GM18873 (cell line): ENCODE measurements around the gene STT3A.

ENCODE experiments used
- ATAC-seq: cut with Tn5 transposase; IDR thresholded peaks from one replicate; pipeline ENCODE4 v1.9.1; 2021; ENCODE audit warnings: mild to moderate bottlenecking, moderate library complexity, moderate number of reproducible peaks; ENCODE audit not compliant: unreplicated experiment, low FRiP score

The STT3A gene

DNA sequence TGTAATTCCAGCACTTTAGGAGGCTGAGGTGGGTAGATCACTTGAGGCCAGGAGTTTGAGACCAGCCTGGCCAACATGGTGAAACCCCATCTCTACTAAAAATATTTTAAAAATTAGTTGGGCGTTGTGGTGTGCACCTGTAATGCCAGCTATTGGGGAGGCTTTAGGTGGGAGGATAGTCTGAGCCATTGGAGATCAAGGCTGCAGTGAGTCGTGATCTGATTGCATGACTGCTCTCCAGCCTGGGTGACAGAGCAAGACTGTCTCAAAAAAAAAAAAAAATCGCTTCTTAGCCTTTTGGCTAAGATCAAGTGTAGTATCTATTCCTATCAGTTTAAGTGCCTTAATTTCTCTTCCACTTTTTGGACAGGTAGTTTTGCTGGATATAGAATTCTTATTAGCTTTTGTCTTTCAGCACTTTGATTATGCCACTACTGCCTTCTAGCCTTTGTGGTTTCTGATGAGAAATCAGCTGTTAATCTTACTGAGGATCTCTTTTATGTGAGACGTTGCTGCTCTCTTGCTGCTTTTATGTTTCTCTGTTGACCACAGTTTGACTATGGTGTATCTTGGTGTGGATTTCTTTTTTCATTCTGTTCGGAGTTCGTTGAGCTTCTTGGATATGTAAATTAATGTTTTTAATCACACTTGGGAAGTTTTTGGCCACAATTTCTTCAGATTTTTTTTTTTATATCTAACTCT, 57.0 kb downstream of the STT3A start:
- no peak for ATAC-seq

DNA sequence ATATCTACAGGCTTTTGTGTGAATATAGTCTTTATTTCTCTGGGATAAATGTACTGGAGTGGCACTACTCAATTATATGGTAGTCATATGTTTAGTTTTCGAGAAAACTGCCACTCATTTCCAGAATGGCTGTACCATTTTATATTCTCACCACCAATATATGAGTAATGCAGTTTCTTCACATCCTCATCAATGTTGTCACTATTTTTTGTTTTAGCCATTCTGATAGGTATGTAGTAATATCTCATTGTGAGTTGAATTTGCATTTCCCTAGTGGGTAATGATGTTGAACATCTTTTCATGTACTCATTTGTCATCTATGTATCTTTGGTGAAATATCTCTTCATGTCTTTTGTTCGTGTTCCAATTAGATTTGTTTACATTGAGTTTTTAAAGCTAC, 70.0 kb downstream of the STT3A start:
- no peak for ATAC-seq

DNA sequence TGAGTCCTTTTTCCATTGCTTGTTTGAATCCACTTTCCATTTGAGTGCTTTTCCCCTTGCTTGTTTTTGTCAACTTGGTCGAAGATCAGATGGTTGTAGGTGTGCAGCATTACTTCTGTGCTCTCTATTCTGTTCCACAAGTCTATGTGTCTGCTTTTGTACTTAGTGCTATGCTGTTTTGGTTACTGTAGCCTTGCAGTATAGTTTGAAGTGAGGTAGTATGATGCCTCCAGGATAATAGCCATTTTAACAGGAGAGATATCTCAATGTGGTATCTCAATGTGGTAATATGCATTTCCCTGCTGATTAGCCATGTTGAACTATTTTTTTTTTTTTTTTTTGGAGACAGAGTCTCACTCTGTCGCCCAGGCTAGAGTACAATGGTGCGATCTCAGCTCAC, 71.3 kb downstream of the STT3A start:
- ATAC-seq: no peak

DNA sequence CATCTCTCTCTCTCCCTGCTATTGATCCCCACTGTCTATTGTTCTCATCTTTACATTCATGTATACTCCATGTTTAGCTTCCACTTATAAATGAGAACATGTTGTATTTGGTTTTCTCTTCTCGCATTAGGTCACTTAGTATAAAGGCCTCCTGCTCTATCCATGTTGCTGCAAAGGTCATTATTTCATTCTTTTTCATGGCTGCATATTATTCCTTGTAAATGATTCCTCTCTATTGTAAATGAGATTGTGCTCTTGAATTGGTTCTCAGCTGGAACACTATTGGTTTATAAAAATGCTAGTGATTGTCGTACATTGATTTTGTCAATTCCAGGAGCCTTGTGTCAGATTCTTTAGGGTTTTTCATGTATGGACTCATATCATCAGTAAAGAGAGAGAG, 74.5 kb downstream of the STT3A start:
- ATAC-seq: no peak

DNA sequence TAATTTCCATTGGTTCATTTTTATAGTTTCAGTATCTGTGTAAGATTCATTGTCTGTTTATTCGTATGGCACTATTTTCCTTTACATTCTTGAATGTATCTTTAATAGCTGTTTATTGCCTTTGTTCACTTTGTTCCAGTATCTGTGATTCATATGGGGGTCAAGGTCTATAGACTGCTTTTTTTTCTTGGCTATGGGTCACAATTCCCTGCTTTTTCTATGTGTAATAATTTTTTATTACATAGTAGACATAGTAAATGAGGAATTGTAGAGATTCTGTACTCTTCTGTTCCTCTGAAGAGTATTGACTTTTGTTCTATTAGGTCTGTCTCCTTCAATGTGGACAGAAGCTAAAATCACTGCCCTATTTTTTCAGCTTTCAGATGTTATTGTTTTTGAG, 77.5 kb downstream of the STT3A start:
- no peak for ATAC-seq

DNA sequence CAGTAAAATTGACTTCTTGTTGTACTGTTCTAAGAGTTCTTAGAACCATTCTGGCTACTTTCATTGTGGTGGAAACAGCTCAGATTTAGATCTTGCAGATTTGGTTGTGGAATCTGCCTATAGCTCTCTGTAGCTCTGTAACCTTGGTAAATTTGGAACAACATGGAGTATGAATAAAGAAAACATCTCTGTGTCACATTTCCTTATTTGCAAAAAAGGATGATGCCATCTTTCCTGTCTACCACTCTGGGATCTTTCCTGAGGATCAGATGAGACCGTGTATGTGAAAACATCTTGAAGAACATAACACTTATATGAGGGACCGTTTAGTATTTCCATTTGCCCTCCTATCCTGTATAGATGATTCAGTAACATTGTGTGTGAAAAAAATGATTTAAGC, 78.9 kb downstream of the STT3A start:
- no peak for ATAC-seq
